PFSK-1 (cell line): ENCODE data around the gene SIN3A.

Experiments
- FOXP2 ChIP-seq: optimal IDR thresholded peaks from 2 replicates; pipeline ENCODE3; 2011; ENCODE audit warnings: borderline replicate concordance, control low read depth, inconsistent platforms; ENCODE audit not compliant: insufficient read depth; ENCODE audit errors: extremely low read length, extremely low read depth
- POLR2AphosphoS5 ChIP-seq: IDR thresholded peaks from 2 replicates; pipeline ENCODE4 v1.6.1; 2012; ENCODE audit warnings: low read depth, mild to moderate bottlenecking, control low read depth, low read length, moderate library complexity
- SIN3A ChIP-seq: IDR thresholded peaks from 2 replicates; pipeline ENCODE4 v1.6.1; 2012; ENCODE audit warnings: mild to moderate bottlenecking, low read length, moderate library complexity, borderline replicate concordance; ENCODE audit not compliant: insufficient read depth
- TAF1 ChIP-seq: IDR thresholded peaks from 2 replicates; pipeline ENCODE4 v1.6.1; 2012; ENCODE audit warnings: low read length, control low read depth, borderline replicate concordance; ENCODE audit not compliant: insufficient read depth
- TF ChIP-seq, protein P1 (sequence below), 2 experiments: IDR thresholded peaks; 2 replicates each; pipeline versions ENCODE4 v1.6.1 to v1.8.0; 2011 to 2012; ENCODE audit warnings: low read depth in 2 of 2, low read length in 2 of 2, control low read depth in 1 of 2, inconsistent platforms in 1 of 2, mild to moderate bottlenecking in 1 of 2, moderate library complexity in 1 of 2; ENCODE audit not compliant: insufficient read depth in 1 of 2

DNA sequence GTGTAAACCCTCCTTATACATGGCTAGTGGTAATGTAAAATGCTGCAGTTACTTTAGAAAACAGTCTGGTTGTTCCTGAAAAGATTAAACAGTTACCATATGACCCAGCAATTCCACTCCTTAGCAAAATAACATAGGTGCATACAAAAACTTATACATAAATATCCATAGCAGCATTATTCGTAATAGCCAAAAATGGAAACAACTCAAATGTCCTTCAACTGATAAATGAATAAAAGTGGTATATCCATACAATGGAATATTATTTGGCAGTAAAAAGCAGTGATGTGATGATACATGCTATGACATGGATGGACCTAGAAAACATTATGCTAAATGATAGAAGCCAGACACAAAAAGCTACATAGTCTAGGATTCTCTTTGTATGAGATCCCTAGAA lies 31.6 kb upstream of the SIN3A start:
- TF ChIP-seq TAF1 (no peak), POLR2AphosphoS5 (no peak), SIN3A (no peak), FOXP2 (no peak)
- TF ChIP-seq, protein P1, sequence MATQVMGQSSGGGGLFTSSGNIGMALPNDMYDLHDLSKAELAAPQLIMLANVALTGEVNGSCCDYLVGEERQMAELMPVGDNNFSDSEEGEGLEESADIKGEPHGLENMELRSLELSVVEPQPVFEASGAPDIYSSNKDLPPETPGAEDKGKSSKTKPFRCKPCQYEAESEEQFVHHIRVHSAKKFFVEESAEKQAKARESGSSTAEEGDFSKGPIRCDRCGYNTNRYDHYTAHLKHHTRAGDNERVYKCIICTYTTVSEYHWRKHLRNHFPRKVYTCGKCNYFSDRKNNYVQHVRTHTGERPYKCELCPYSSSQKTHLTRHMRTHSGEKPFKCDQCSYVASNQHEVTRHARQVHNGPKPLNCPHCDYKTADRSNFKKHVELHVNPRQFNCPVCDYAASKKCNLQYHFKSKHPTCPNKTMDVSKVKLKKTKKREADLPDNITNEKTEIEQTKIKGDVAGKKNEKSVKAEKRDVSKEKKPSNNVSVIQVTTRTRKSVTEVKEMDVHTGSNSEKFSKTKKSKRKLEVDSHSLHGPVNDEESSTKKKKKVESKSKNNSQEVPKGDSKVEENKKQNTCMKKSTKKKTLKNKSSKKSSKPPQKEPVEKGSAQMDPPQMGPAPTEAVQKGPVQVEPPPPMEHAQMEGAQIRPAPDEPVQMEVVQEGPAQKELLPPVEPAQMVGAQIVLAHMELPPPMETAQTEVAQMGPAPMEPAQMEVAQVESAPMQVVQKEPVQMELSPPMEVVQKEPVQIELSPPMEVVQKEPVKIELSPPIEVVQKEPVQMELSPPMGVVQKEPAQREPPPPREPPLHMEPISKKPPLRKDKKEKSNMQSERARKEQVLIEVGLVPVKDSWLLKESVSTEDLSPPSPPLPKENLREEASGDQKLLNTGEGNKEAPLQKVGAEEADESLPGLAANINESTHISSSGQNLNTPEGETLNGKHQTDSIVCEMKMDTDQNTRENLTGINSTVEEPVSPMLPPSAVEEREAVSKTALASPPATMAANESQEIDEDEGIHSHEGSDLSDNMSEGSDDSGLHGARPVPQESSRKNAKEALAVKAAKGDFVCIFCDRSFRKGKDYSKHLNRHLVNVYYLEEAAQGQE (IDR thresholded peaks at IDR 0.05; ENCODE audit: insufficient read depth in 1 of 2, low read depth in 2 of 2, low read length in 2 of 2), result no peak
